GM21786 (cell line): Measurements from ENCODE around the gene TH.
"Not testable (repeated sequence)": the region's sequence is repeated elsewhere in the genome, so short reads cannot be mapped to it uniquely, and the experiment has no call there.

ENCODE experiments used
- ATAC-seq: cut with Tn5 transposase; IDR thresholded peaks from one replicate; pipeline ENCODE4 v1.9.1; 2021; ENCODE audit not compliant: unreplicated experiment

The TH gene

GRCh38 chr11:2132246-2132645 is 39.4 kb downstream of the TH start:
- ATAC-seq, result no peak

GRCh38 chr11:2131371-2132236 is 40.0 kb downstream of the TH start:
- ATAC-seq, result no peak

- ATAC-seq, result no peak
Observed at GRCh38 chr11:2130881-2131352, 40.7 kb downstream of the TH start.

- ATAC-seq, result no peak
Observed at GRCh38 chr11:2129699-2130366, 41.8 kb downstream of the TH start.

- no peak for ATAC-seq
Observed at GRCh38 chr11:2129308-2129698, 42.3 kb downstream of the TH start.

- no peak for ATAC-seq
Observed at GRCh38 chr11:2128511-2129307, 42.9 kb downstream of the TH start.

GRCh38 chr11:2128130-2128510 is 43.5 kb downstream of the TH start:
- ATAC-seq, result no peak

- ATAC-seq, result no peak
Observed at GRCh38 chr11:2127482-2128129, 44.0 kb downstream of the TH start.

- ATAC-seq, result no peak
Observed at GRCh38 chr11:2126520-2127085, 45.0 kb downstream of the TH start.

- ATAC-seq, result not testable (repeated sequence)
Observed at GRCh38 chr11:2124736-2125484, 46.7 kb downstream of the TH start.

- ATAC-seq, result no peak
Observed at GRCh38 chr11:2123628-2123960, 48.0 kb downstream of the TH start.

GRCh38 chr11:2122907-2123627 is 48.5 kb downstream of the TH start:
- no peak for ATAC-seq

GRCh38 chr11:2122222-2122906 is 49.3 kb downstream of the TH start:
- no peak for ATAC-seq

- no peak for ATAC-seq
Observed at GRCh38 chr11:2121227-2122130, 50.1 kb downstream of the TH start.

GRCh38 chr11:2120359-2121100 is 51.1 kb downstream of the TH start:
- no peak for ATAC-seq

- ATAC-seq, result no peak
Observed at GRCh38 chr11:2118677-2119076, 52.9 kb downstream of the TH start.

- no peak for ATAC-seq
Observed at GRCh38 chr11:2116680-2117079, 54.9 kb downstream of the TH start.
